ENCODE data around the gene TTLL10.

DNA sequence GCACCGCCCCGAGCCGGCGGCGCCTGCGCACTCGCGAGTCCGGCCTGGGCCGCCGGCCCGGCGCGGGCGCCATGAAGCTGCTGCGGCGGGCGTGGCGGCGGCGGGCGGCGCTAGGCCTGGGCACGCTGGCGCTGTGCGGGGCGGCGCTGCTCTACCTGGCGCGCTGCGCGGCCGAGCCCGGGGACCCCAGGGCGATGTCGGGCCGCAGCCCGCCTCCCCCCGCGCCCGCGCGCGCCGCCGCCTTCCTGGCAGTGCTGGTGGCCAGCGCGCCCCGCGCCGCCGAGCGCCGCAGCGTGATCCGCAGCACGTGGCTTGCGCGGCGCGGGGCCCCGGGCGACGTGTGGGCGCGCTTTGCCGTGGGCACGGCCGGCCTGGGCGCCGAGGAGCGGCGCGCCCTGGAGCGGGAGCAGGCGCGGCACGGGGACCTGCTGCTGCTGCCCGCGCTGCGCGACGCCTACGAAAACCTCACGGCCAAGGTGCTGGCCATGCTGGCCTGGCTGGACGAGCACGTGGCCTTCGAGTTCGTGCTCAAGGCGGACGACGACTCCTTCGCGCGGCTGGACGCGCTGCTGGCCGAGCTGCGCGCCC is 58.6 kb downstream of the TTLL10 start, which contains the start of gene B3GALT6:
- TF ChIP-seq EZH2 (IDR thresholded peaks at IDR 0.05; ENCODE audit: insufficient read depth, poor library complexity, severe bottlenecking) = no peak
- TF ChIP-seq EZH2phosphoT487 (IDR thresholded peaks at IDR 0.05; ENCODE audit: insufficient read depth, low read depth) = no peak

All from GM23248 (cell line).